GM18520 (cell line): ENCODE measurements around the gene HOXA2.

Experiments
- ATAC-seq: cut with Tn5 transposase; IDR thresholded peaks from one replicate; pipeline ENCODE4 v1.9.1; 2021; ENCODE audit not compliant: unreplicated experiment

The HOXA2 gene

GRCh38 chr7:27102581-27103442 is at the start of gene HOXA2:
Gene HOXA2, minus strand, starts transcription at chr7:27102683. Its CDS starts 183 bp downstream, at chr7:27102500.
- no peak for ATAC-seq

GRCh38 chr7:27151341-27151930 is 49.0 kb upstream of the HOXA2 start:
- no peak for ATAC-seq

- ATAC-seq: peak; percentile 75
Observed at GRCh38 chr7:27150568-27151340, 48.3 kb upstream of the HOXA2 start.

GRCh38 chr7:27149842-27150567 is 47.5 kb upstream of the HOXA2 start:
- no peak for ATAC-seq

- ATAC-seq: no peak
Observed at GRCh38 chr7:27148756-27149641, 46.5 kb upstream of the HOXA2 start.

- no peak for ATAC-seq
Observed at GRCh38 chr7:27148031-27148755, 45.7 kb upstream of the HOXA2 start.

GRCh38 chr7:27147199-27148030 is 44.9 kb upstream of the HOXA2 start, which contains the start of gene HOXA6:
Gene HOXA6, minus strand, starts transcription at chr7:27147774. Its CDS starts 25 bp downstream, at chr7:27147749.
- ATAC-seq: no peak

GRCh38 chr7:27146491-27147198 is 44.2 kb upstream of the HOXA2 start:
- no peak for ATAC-seq

- no peak for ATAC-seq
Observed at GRCh38 chr7:27145914-27146412, 43.5 kb upstream of the HOXA2 start.

- ATAC-seq: no peak
Observed at GRCh38 chr7:27145165-27145913, 42.9 kb upstream of the HOXA2 start.

GRCh38 chr7:27144781-27145164 is 42.3 kb upstream of the HOXA2 start:
- ATAC-seq: no peak

- ATAC-seq: no peak
Observed at GRCh38 chr7:27143950-27144780, 41.7 kb upstream of the HOXA2 start.

GRCh38 chr7:27143023-27143949 is 40.8 kb upstream of the HOXA2 start, which contains the start of gene HOXA5:
Gene HOXA5, minus strand, starts transcription at chr7:27143681. Its CDS starts 74 bp downstream, at chr7:27143607.
- ATAC-seq: no peak

- ATAC-seq: no peak
Observed at GRCh38 chr7:27142580-27143022, 40.1 kb upstream of the HOXA2 start.
